KMS-11 (cell line): ENCODE measurements around the gene SPRR1B.
"Not testable (repeated sequence)": the region's sequence is repeated elsewhere in the genome, so short reads cannot be mapped to it uniquely, and the experiment has no call there.

Experiments used
- H2AFZ ChIP-seq: fragments of 200-600 bp; sonication (generic); 2 replicates; pipeline ENCODE4 v1.6.1; 2016; ENCODE audit warnings: antibody characterized with exemption, mixed run types, low read depth
- H3K27ac ChIP-seq: fragments of 200-600 bp; sonication (generic); 2 replicates; pipeline ENCODE4 v1.6.1; 2016; ENCODE audit warnings: mild to moderate bottlenecking, mixed run types
- H3K27me3 ChIP-seq: fragments of 200-600 bp; sonication (generic); 2 replicates; pipeline ENCODE4 v1.6.1; 2017; ENCODE audit warnings: mild to moderate bottlenecking, low read depth, mixed run types, moderate library complexity; ENCODE audit not compliant: insufficient read depth
- H3K36me3 ChIP-seq: fragments of 200-600 bp; sonication (generic); 2 replicates; pipeline ENCODE4 v1.6.1; 2017; ENCODE audit warnings: mild to moderate bottlenecking, mixed run types; ENCODE audit not compliant: insufficient read depth
- H3K4me1 ChIP-seq: fragments of 200-600 bp; sonication (generic); 2 replicates; pipeline ENCODE4 v1.6.1; 2016; ENCODE audit warnings: mild to moderate bottlenecking, low read depth, mixed run types; ENCODE audit not compliant: poor library complexity, severe bottlenecking
- H3K4me2 ChIP-seq: fragments of 200-600 bp; sonication (generic); 2 replicates; pipeline ENCODE4 v1.7.0; 2016; ENCODE audit warnings: mild to moderate bottlenecking, mixed run types
- H3K4me3 ChIP-seq: fragments of 200-600 bp; sonication (generic); IDR thresholded peaks from 2 replicates; pipeline ENCODE4 v1.6.1; 2017; ENCODE audit warnings: low read depth, low read length, mixed read lengths; ENCODE audit not compliant: insufficient read depth
- H3K79me2 ChIP-seq: fragments of 200-600 bp; sonication (generic); 2 replicates; pipeline ENCODE4 v1.6.1; 2016; ENCODE audit warnings: low read depth, mixed run types; ENCODE audit not compliant: insufficient read depth
- H3K9ac ChIP-seq: fragments of 200-600 bp; sonication (generic); 2 replicates; pipeline ENCODE4 v1.6.1; 2016; ENCODE audit warnings: mild to moderate bottlenecking, mixed run types
- H4K20me1 ChIP-seq: fragments of 200-600 bp; sonication (generic); 2 replicates; pipeline ENCODE4 v1.6.1; 2016; ENCODE audit warnings: mild to moderate bottlenecking, mixed run types; ENCODE audit not compliant: insufficient read depth
- TF ChIP-seq, protein P1 (sequence below): fragments of 200-600 bp; sonication (generic); conservative IDR thresholded peaks from 2 replicates; pipeline ENCODE4 v1.6.1; 2017; ENCODE audit warnings: low read depth, mild to moderate bottlenecking, antibody characterized with exemption, low read length, moderate library complexity, mixed read lengths

The SPRR1B gene

GRCh38 chr1:153035211-153035610, 4.2 kb downstream of the SPRR1B start:
- Histone ChIP-seq H3K27me3 (no peaks in the 10 kb centered on the region), H3K4me2 (no peak overlapping the region), H3K4me1 (no peaks in the 10 kb centered on the region), H4K20me1 (no peaks in the 10 kb centered on the region), H3K4me3 (no peak overlapping the region), H3K9ac (no peak overlapping the region), H2AFZ (no peak overlapping the region), H3K27ac (no peak overlapping the region), H3K36me3 (no peaks in the 10 kb centered on the region), H3K79me2 (no peaks in the 10 kb centered on the region)
- TF ChIP-seq, protein P1, sequence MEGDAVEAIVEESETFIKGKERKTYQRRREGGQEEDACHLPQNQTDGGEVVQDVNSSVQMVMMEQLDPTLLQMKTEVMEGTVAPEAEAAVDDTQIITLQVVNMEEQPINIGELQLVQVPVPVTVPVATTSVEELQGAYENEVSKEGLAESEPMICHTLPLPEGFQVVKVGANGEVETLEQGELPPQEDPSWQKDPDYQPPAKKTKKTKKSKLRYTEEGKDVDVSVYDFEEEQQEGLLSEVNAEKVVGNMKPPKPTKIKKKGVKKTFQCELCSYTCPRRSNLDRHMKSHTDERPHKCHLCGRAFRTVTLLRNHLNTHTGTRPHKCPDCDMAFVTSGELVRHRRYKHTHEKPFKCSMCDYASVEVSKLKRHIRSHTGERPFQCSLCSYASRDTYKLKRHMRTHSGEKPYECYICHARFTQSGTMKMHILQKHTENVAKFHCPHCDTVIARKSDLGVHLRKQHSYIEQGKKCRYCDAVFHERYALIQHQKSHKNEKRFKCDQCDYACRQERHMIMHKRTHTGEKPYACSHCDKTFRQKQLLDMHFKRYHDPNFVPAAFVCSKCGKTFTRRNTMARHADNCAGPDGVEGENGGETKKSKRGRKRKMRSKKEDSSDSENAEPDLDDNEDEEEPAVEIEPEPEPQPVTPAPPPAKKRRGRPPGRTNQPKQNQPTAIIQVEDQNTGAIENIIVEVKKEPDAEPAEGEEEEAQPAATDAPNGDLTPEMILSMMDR: no peak

DNA sequence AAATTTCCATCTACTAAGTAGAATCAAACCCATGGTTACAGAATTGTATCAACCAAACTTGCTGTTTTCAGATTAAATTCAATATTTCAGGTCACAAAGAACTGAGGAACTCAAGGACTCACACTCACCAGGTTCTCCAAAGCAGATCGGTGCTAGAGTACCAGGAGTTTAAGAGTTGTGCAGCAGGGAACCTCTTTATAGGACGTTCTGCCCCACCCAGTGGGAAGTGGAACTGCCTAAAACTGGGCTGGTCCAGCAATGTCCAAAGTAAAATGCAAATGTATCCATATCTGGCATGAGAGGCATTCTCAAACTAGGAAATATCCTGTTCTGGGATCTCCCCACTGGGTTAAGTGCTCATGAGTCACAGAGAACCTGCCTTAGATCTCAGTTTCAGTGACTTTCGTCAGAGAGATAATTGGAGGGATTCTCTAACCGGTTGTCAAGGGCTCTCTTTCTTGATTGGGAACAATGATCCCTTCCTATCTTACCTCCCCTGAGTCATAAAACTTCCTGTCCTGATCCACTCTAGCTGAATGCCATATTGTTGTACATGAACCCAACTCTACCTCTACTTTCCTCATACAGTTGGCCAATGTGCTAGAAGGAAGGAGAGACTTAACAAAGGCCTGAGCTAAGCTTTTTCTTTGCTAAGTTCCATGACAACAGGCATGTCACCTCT, 10.1 kb downstream of the SPRR1B start, which contains the start of gene SPRR2D:
Gene SPRR2D (minus strand): TSS at position 171 of the 682 bp plus-strand sequence. CDS start 774 bp downstream, outside the sequence.
- Histone ChIP-seq H3K4me3 (no peak within 1 kb of the TSS), H3K36me3 (no peaks in the 10 kb centered on the region), H3K79me2 (no peaks in the 10 kb centered on the region), H4K20me1 (no peaks in the 10 kb centered on the region), H3K9ac (no peak within 1 kb of the TSS), H2AFZ (no peak within 1 kb of the TSS), H3K27ac (no peak within 1 kb of the TSS), H3K27me3 (no peaks in the 10 kb centered on the region), H3K4me2 (no peak within 1 kb of the TSS), H3K4me1 (no peaks in the 10 kb centered on the region)
- TF ChIP-seq, protein P1: no peak

DNA sequence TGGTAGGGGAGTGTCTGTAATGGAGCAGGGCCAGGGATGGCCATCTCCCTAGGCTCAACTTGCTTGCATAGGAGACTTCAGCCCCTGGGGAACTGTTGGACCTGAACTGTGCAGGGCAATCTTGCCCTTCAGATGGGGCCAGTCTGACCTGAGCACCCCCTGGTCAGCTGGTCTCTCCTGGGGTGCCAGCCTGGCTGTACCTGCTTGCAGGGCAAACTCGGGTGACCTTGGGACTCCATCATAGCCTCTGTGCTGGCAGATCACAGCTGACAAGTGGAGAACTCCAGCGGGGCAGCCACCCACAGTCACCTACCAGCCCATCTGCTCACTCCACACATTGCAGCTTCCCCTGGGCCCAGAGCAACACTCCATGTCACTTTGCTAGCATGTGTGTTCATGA, 18.2 kb downstream of the SPRR1B start:
- TF ChIP-seq, protein P1: no peak
- Histone ChIP-seq H3K27me3 (no peaks in the 10 kb centered on the region), H2AFZ (no peak overlapping the region), H3K27ac (no peak overlapping the region), H3K4me2 (no peak overlapping the region), H3K79me2 (no peaks in the 10 kb centered on the region), H3K36me3 (no peaks in the 10 kb centered on the region), H3K4me3 (no peak overlapping the region), H3K9ac (no peak overlapping the region), H3K4me1 (no peaks in the 10 kb centered on the region), H4K20me1 (no peaks in the 10 kb centered on the region)

- H3K4me2 ChIP-seq, H4K20me1 ChIP-seq, H3K79me2 ChIP-seq, H3K9ac ChIP-seq, H3K27ac ChIP-seq, H3K27me3 ChIP-seq, H3K36me3 ChIP-seq, H2AFZ ChIP-seq, H3K4me1 ChIP-seq, H3K4me3 ChIP-seq: not testable (repeated sequence)
Observed at GRCh38 chr1:153056111-153056510, 25.1 kb downstream of the SPRR1B start.

DNA sequence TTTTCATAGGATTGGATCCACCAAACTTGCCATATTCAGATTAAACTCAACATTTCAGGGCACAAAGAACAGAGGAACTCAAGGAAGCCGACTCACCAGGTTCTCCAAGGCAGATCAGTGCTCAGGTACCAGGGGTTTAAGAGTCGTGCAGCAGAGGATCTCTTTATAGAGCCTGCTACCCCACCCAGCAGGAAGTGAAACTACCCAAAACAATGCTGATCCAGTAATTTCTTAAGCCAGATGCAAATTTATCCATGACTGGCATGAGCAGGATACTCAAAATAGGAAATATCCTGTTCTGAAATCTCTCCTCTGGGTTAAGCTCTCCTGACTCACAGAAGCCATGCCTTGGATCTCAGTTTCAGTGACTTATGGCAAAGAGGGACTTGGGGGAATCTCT, 26.4 kb downstream of the SPRR1B start, which contains the start of gene SPRR2A:
Gene SPRR2A (minus strand): TSS at position 138 of the 400 bp plus-strand sequence. CDS start 777 bp downstream, outside the sequence.
- no peaks in the 10 kb centered on the region for H3K79me2 ChIP-seq

More for the DNA sequence above, 26.4 kb downstream of the SPRR1B start, which contains the start of gene SPRR2A:
- H2AFZ ChIP-seq: no peak within 1 kb of the TSS
- H3K27me3 ChIP-seq: no peaks in the 10 kb centered on the region
- no peak within 1 kb of the TSS for H3K27ac ChIP-seq
- no peak within 1 kb of the TSS for H3K9ac ChIP-seq
- TF ChIP-seq, protein P1: no peak
- no peak within 1 kb of the TSS for H3K4me2 ChIP-seq
- no peaks in the 10 kb centered on the region for H3K36me3 ChIP-seq
- no peaks in the 10 kb centered on the region for H4K20me1 ChIP-seq
- H3K4me3 ChIP-seq: no peak within 1 kb of the TSS
- peaks cover 6% of the 10 kb centered on the region for H3K4me1 ChIP-seq
